ENCODE measurements around the gene RBFOX1.

RBFOX1 gene

GRCh38 chr16:7534749-7535148, 202.1 kb downstream of the RBFOX1 start:
- no peak for DNase-seq

GRCh38 chr16:7541026-7541425, 208.4 kb downstream of the RBFOX1 start:
- no peak for DNase-seq

- no peak for DNase-seq
Observed at GRCh38 chr16:7545251-7545650, 212.6 kb downstream of the RBFOX1 start.

GRCh38 chr16:7546948-7547347, 214.3 kb downstream of the RBFOX1 start:
- DNase-seq, result no peak

- DNase-seq, result no peak
Observed at GRCh38 chr16:7547736-7548135, 215.1 kb downstream of the RBFOX1 start.

- DNase-seq, result no peak
Observed at GRCh38 chr16:7548796-7549318, 216.2 kb downstream of the RBFOX1 start.

- no peak for DNase-seq
Observed at GRCh38 chr16:7550096-7550495, 217.5 kb downstream of the RBFOX1 start.

- DNase-seq, result no peak
Observed at GRCh38 chr16:7555459-7555858, 222.8 kb downstream of the RBFOX1 start.

GRCh38 chr16:7561908-7562405, 229.3 kb downstream of the RBFOX1 start:
- no peak for DNase-seq

GRCh38 chr16:7566360-7566759, 233.7 kb downstream of the RBFOX1 start:
- DNase-seq, result no peak

GRCh38 chr16:7571366-7571765, 238.7 kb downstream of the RBFOX1 start:
- no peak for DNase-seq

GRCh38 chr16:7577588-7577987, 244.9 kb downstream of the RBFOX1 start:
- no peak for DNase-seq

GRCh38 chr16:7579454-7579853, 246.8 kb downstream of the RBFOX1 start:
- DNase-seq, result no peak

- DNase-seq, result no peak
Observed at GRCh38 chr16:7581175-7581574, 248.5 kb downstream of the RBFOX1 start.

GRCh38 chr16:7583396-7583795, 250.8 kb downstream of the RBFOX1 start:
- DNase-seq, result no peak

GRCh38 chr16:7584561-7584960, 251.9 kb downstream of the RBFOX1 start:
- DNase-seq, result no peak

- DNase-seq, result no peak
Observed at GRCh38 chr16:7585705-7586104, 253.1 kb downstream of the RBFOX1 start.

- no peak for DNase-seq
Observed at GRCh38 chr16:7590934-7591333, 258.3 kb downstream of the RBFOX1 start.

GRCh38 chr16:7596308-7596707, 263.7 kb downstream of the RBFOX1 start:
- DNase-seq, result no peak

- no peak for DNase-seq
Observed at GRCh38 chr16:7597677-7598076, 265.0 kb downstream of the RBFOX1 start.

GRCh38 chr16:7601100-7601499, 268.5 kb downstream of the RBFOX1 start:
- no peak for DNase-seq

- DNase-seq, result no peak
Observed at GRCh38 chr16:7602291-7602950, 269.8 kb downstream of the RBFOX1 start.

- DNase-seq, result no peak
Observed at GRCh38 chr16:7605812-7606211, 273.2 kb downstream of the RBFOX1 start.

GRCh38 chr16:7612671-7613070, 280.0 kb downstream of the RBFOX1 start:
- no peak for DNase-seq

GRCh38 chr16:7613518-7613917, 280.9 kb downstream of the RBFOX1 start:
- DNase-seq, result no peak
